OCI-LY1 (cell line): ENCODE measurements around the gene ZNF664.

Source experiments
- H2AFZ ChIP-seq: fragments of 200-600 bp; sonication (generic), shearing (Covaris generic); 2 replicates; pipeline ENCODE4 v1.6.0; 2014; ENCODE audit warnings: antibody characterized with exemption, mild to moderate bottlenecking, low read length
- H3F3A ChIP-seq: fragments of 200-600 bp; sonication (generic), shearing (Covaris generic); 2 replicates; pipeline ENCODE4 v1.6.0; 2014; ENCODE audit warnings: mild to moderate bottlenecking, antibody characterized with exemption, low read length, moderate library complexity; ENCODE audit not compliant: insufficient read depth
- H3K27ac ChIP-seq: fragments of 200-600 bp; sonication (generic); 2 replicates; pipeline ENCODE4 v1.5.1; 2014; ENCODE audit warnings: low read length, mixed run types, mild to moderate bottlenecking, low read depth; ENCODE audit not compliant: poor library complexity, severe bottlenecking
- H3K27me3 ChIP-seq: fragments of 200-600 bp; sonication (generic); 2 replicates; pipeline ENCODE4 v1.6.0; 2014; ENCODE audit warnings: antibody characterized with exemption, mild to moderate bottlenecking, low read length, moderate library complexity; ENCODE audit not compliant: insufficient read depth
- H3K36me3 ChIP-seq: fragments of 200-600 bp; sonication (generic); 2 replicates; pipeline ENCODE4 v1.6.1; 2014; ENCODE audit warnings: mild to moderate bottlenecking, antibody characterized with exemption, low read length, moderate library complexity, mixed read lengths; ENCODE audit not compliant: insufficient read depth
- H3K4me1 ChIP-seq: fragments of 200-600 bp; sonication (generic); 2 replicates; pipeline ENCODE4 v1.5.1; 2014; ENCODE audit warnings: mild to moderate bottlenecking, low read length, moderate library complexity; ENCODE audit not compliant: insufficient read depth, severe bottlenecking
- H3K4me2 ChIP-seq: fragments of 200-600 bp; sonication (generic), shearing (Covaris generic); 2 replicates; pipeline ENCODE4 v1.6.1; 2014; ENCODE audit warnings: low read length
- H3K4me3 ChIP-seq: fragments of 200-600 bp; sonication (generic); 2 replicates; pipeline ENCODE4 v1.5.1; 2014; ENCODE audit warnings: low read length, low read depth, mild to moderate bottlenecking, mixed read lengths; ENCODE audit not compliant: poor library complexity, severe bottlenecking
- H3K79me2 ChIP-seq: fragments of 200-600 bp; shearing (Covaris generic); 2 replicates; pipeline ENCODE4 v1.6.1; 2016; ENCODE audit warnings: mixed run types, low read length, mixed read lengths; ENCODE audit not compliant: insufficient read depth
- H3K9ac ChIP-seq: fragments of 200-600 bp; sonication (generic), shearing (Covaris generic); 2 replicates; pipeline ENCODE4 v1.6.1; 2014; ENCODE audit warnings: mild to moderate bottlenecking, low read length, mixed read lengths
- H3K9me2 ChIP-seq: fragments of 200-600 bp; sonication (generic), shearing (Covaris generic); 2 replicates; pipeline ENCODE4 v1.6.1; 2014; ENCODE audit warnings: low read depth, mild to moderate bottlenecking, low read length, mixed read lengths
- H3K9me3 ChIP-seq: fragments of 200-600 bp; shearing (Covaris generic); 2 replicates; pipeline ENCODE4 v1.6.1; 2014; ENCODE audit warnings: low read length, mixed read lengths
- H4K20me1 ChIP-seq: fragments of 200-600 bp; sonication (generic), shearing (Covaris generic); 2 replicates; pipeline ENCODE4 v1.6.0; 2016; ENCODE audit warnings: mild to moderate bottlenecking, low read length; ENCODE audit not compliant: insufficient read depth
- EZH2 ChIP-seq: fragments of 200-600 bp; sonication (generic), shearing (Covaris generic); IDR thresholded peaks from 2 replicates; pipeline ENCODE4 v1.8.0; 2017; ENCODE audit warnings: borderline replicate concordance, mixed run types, mild to moderate bottlenecking, antibody characterized with exemption, low read length, moderate library complexity, mixed read lengths
- TF ChIP-seq, protein P1 (sequence below): fragments of 200-600 bp; sonication (generic), shearing (Covaris generic); IDR thresholded peaks from 2 replicates; pipeline ENCODE4 v1.5.1; 2017; ENCODE audit warnings: mild to moderate bottlenecking, antibody characterized with exemption, low read length, moderate library complexity, mixed read lengths

ZNF664 gene

GRCh38 chr12:123931686-123932321 lies 41.2 kb upstream of the ZNF664 start:
- Histone ChIP-seq H3K79me2 (no peaks in the 10 kb centered on the region), H3K9ac (no peak overlapping the region), H3K4me1 (no peaks in the 10 kb centered on the region), H3K9me2 (no peaks in the 10 kb centered on the region), H3K4me3 (no peak overlapping the region), H3F3A (no peaks in the 10 kb centered on the region), H4K20me1 (no peaks in the 10 kb centered on the region), H3K9me3 (no peaks in the 10 kb centered on the region), H3K27me3 (0 out of 2 replicates have a peak, but pooled peaks cover 6% of the 10 kb centered on the region), H3K36me3 (no peaks in the 10 kb centered on the region), H3K4me2 (no peak overlapping the region), H2AFZ (no peak overlapping the region), H3K27ac (no peak overlapping the region)
- no peak for TF ChIP-seq EZH2

DNA sequence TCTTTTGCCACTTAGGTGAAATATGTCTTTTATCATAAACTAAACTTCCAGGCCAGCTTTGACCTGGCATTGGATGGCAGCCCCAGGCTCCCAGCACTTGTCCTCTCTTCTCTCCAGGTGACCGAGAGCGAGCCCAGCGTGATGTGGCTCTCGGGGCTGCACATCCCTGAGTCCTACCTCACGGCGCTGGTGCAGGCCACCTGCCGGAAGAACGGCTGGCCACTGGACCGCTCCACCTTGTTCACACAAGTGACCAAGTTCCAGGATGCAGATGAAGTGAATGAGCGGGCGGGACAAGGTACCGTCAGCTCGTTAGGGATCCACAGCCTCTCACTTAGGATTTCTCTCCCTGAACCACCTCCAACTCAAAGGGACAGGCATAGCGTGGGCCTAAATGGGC lies 39.8 kb upstream of the ZNF664 start:
- no peaks in the 10 kb centered on the region for H4K20me1 ChIP-seq
- H3K36me3 ChIP-seq, result no peaks in the 10 kb centered on the region
- no peaks in the 10 kb centered on the region for H3F3A ChIP-seq
- TF ChIP-seq, protein P1, sequence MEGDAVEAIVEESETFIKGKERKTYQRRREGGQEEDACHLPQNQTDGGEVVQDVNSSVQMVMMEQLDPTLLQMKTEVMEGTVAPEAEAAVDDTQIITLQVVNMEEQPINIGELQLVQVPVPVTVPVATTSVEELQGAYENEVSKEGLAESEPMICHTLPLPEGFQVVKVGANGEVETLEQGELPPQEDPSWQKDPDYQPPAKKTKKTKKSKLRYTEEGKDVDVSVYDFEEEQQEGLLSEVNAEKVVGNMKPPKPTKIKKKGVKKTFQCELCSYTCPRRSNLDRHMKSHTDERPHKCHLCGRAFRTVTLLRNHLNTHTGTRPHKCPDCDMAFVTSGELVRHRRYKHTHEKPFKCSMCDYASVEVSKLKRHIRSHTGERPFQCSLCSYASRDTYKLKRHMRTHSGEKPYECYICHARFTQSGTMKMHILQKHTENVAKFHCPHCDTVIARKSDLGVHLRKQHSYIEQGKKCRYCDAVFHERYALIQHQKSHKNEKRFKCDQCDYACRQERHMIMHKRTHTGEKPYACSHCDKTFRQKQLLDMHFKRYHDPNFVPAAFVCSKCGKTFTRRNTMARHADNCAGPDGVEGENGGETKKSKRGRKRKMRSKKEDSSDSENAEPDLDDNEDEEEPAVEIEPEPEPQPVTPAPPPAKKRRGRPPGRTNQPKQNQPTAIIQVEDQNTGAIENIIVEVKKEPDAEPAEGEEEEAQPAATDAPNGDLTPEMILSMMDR, result no peak
- TF ChIP-seq EZH2, result no peak
- H3K4me2 ChIP-seq, result no peak overlapping the region
- H2AFZ ChIP-seq, result no peak overlapping the region
- 0 out of 2 replicates have a peak, but pooled peaks cover 6% of the 10 kb centered on the region for H3K27me3 ChIP-seq
- H3K9me2 ChIP-seq, result no peaks in the 10 kb centered on the region
- no peaks in the 10 kb centered on the region for H3K4me1 ChIP-seq
- H3K4me3 ChIP-seq, result no peak overlapping the region
- H3K9me3 ChIP-seq, result no peaks in the 10 kb centered on the region
- H3K27ac ChIP-seq, result no peak overlapping the region
- H3K9ac ChIP-seq, result no peak overlapping the region
- H3K79me2 ChIP-seq, result no peaks in the 10 kb centered on the region

- Histone ChIP-seq H3K27ac (no peak overlapping the region), H3K79me2 (no peaks in the 10 kb centered on the region), H3K4me3 (no peak overlapping the region), H3K27me3 (0 out of 2 replicates have a peak, but pooled peaks cover 6% of the 10 kb centered on the region), H4K20me1 (no peaks in the 10 kb centered on the region), H3K4me2 (no peak overlapping the region), H3K36me3 (no peaks in the 10 kb centered on the region), H3K9me3 (no peaks in the 10 kb centered on the region), H3K9ac (no peak overlapping the region), H2AFZ (no peak overlapping the region), H3K9me2 (no peaks in the 10 kb centered on the region), H3F3A (no peaks in the 10 kb centered on the region), H3K4me1 (no peaks in the 10 kb centered on the region)
- TF ChIP-seq, protein P1, result no peak
- no peak for TF ChIP-seq EZH2
These were observed 38.9 kb upstream of the ZNF664 start for GRCh38 chr12:123934016-123934620.
